MM.1S (cell line): ENCODE data around the gene BIRC7.

Source experiments
- DNase-seq: peaks from one replicate; pipeline ENCODE4 v3.0.0-alpha.2; 2015
- H2AFZ ChIP-seq: fragments of 300-600 bp; sonication (generic); 2 replicates; pipeline ENCODE4 v1.6.0; 2016; ENCODE audit warnings: antibody characterized with exemption, low read length
- H3F3A ChIP-seq: fragments of 300-600 bp; sonication (generic); 2 replicates; pipeline ENCODE4 v1.6.1; 2016; ENCODE audit warnings: mild to moderate bottlenecking, antibody characterized with exemption, low read length, moderate library complexity, mixed read lengths; ENCODE audit not compliant: insufficient read depth
- H3K27ac ChIP-seq: fragments of 300-600 bp; sonication (generic); 2 replicates; pipeline ENCODE4 v1.5.1; 2016; ENCODE audit warnings: mild to moderate bottlenecking, low read length
- H3K27me3 ChIP-seq: fragments of 300-600 bp; sonication (generic); replicated peaks from 2 replicates; pipeline ENCODE4 v1.6.0; 2016; ENCODE audit warnings: low read length; ENCODE audit not compliant: insufficient read depth
- H3K36me3 ChIP-seq: fragments of 300-600 bp; sonication (generic); replicated peaks from 2 replicates; pipeline ENCODE4 v1.6.1; 2016; ENCODE audit warnings: mild to moderate bottlenecking, low read length, mixed read lengths; ENCODE audit not compliant: insufficient read depth
- H3K4me1 ChIP-seq: fragments of 300-600 bp; sonication (generic); 2 replicates; pipeline ENCODE4 v1.6.1; 2016; ENCODE audit warnings: low read length, mixed read lengths
- H3K4me2 ChIP-seq: fragments of 300-600 bp; sonication (generic); 2 replicates; pipeline ENCODE4 v1.6.0; 2016; ENCODE audit warnings: low read depth, low read length
- H3K4me3 ChIP-seq: fragments of 300-600 bp; sonication (generic); 2 replicates; pipeline ENCODE4 v1.5.1; 2016; ENCODE audit warnings: low read length, mixed read lengths
- H3K79me2 ChIP-seq: fragments of 300-600 bp; sonication (generic); 2 replicates; pipeline ENCODE4 v1.6.1; 2016; ENCODE audit warnings: mixed run types, low read length, mixed read lengths
- H3K9ac ChIP-seq: fragments of 300-600 bp; sonication (generic); 2 replicates; pipeline ENCODE4 v1.6.1; 2016; ENCODE audit warnings: low read length, mixed read lengths
- H3K9me2 ChIP-seq: fragments of 300-600 bp; sonication (generic); replicated peaks from 2 replicates; pipeline ENCODE4 v1.6.1; 2016; ENCODE audit warnings: mild to moderate bottlenecking, low read length, mixed read lengths; ENCODE audit not compliant: insufficient read depth
- H3K9me3 ChIP-seq: fragments of 300-600 bp; sonication (generic); replicated peaks from 2 replicates; pipeline ENCODE4 v1.6.1; 2016; ENCODE audit warnings: mild to moderate bottlenecking, low read length, mixed read lengths; ENCODE audit not compliant: insufficient read depth
- H4K20me1 ChIP-seq: fragments of 300-600 bp; sonication (generic); 2 replicates; pipeline ENCODE4 v1.6.1; 2016; ENCODE audit warnings: mild to moderate bottlenecking, low read length, moderate library complexity, mixed read lengths; ENCODE audit not compliant: insufficient read depth
- EZH2 ChIP-seq: fragments of 300-600 bp; sonication (generic); optimal IDR thresholded peaks from 2 replicates; pipeline ENCODE3; 2017; ENCODE audit warnings: low read depth, mild to moderate bottlenecking, antibody characterized with exemption, low read length, mixed read lengths
- EZH2phosphoT487 ChIP-seq: fragments of 300-600 bp; sonication (generic); IDR thresholded peaks from 2 replicates; pipeline ENCODE4 v1.6.1; 2018; ENCODE audit warnings: antibody characterized with exemption, low read length
- TF ChIP-seq, protein P1 (sequence below): fragments of 300-600 bp; sonication (generic); IDR thresholded peaks from 2 replicates; pipeline ENCODE4 v1.5.1; 2016; ENCODE audit warnings: antibody characterized with exemption, low read length, mixed read lengths

BIRC7 gene

DNA sequence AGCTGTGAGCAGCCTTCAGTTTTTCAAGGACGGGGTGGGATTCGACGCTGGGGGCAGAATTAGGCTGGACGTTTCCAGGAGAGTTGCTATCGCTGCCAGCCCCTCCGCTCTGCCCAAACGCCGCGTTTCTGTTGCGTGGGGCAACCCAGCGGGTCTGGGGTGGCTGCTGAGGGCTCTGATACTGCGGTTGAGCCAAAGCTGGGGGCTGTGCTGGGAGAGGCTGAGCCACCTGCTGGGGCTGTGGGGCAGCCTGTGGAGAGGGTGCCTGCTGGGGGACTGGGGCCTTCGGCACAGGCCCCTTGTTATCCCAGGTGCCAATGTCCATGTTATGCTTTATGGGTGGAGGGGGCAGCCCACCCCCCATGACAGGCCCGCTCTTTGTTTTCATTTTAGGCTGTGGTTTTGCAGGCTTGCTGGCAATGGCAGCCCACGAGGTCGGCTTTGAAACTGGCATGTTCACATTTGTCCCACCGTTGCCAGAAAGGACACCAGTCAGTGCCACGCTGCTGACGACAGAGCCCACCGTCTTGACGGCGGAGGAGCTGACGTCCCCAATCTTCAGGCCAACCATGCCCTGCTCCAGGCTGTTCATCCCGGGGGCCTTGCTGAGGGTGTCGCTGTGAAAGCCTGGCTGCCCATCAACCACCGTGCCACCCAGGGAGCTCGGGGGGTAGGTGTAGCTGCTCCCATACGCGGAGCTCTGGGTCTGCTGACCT, 32.7 kb upstream of the BIRC7 start:
- DNase-seq: no peak
- H3K79me2 ChIP-seq: peaks cover 96% of the 10 kb centered on the region
- H3K9me3 ChIP-seq: no peaks in the 10 kb centered on the region
- no peak overlapping the region for H3K9ac ChIP-seq
- H3K4me2 ChIP-seq: no peak overlapping the region
- H3K9me2 ChIP-seq: no peaks in the 10 kb centered on the region
- H4K20me1 ChIP-seq: peaks cover 27% of the 10 kb centered on the region
- TF ChIP-seq, protein P1, sequence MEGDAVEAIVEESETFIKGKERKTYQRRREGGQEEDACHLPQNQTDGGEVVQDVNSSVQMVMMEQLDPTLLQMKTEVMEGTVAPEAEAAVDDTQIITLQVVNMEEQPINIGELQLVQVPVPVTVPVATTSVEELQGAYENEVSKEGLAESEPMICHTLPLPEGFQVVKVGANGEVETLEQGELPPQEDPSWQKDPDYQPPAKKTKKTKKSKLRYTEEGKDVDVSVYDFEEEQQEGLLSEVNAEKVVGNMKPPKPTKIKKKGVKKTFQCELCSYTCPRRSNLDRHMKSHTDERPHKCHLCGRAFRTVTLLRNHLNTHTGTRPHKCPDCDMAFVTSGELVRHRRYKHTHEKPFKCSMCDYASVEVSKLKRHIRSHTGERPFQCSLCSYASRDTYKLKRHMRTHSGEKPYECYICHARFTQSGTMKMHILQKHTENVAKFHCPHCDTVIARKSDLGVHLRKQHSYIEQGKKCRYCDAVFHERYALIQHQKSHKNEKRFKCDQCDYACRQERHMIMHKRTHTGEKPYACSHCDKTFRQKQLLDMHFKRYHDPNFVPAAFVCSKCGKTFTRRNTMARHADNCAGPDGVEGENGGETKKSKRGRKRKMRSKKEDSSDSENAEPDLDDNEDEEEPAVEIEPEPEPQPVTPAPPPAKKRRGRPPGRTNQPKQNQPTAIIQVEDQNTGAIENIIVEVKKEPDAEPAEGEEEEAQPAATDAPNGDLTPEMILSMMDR: no peak
- TF ChIP-seq EZH2 (no peak), EZH2phosphoT487 (no peak)
- no peaks in the 10 kb centered on the region for H3K27me3 ChIP-seq
- no peak overlapping the region for H2AFZ ChIP-seq
- H3K36me3 ChIP-seq: peaks cover 10% of the 10 kb centered on the region
- no peaks in the 10 kb centered on the region for H3F3A ChIP-seq
- H3K4me1 ChIP-seq: no peaks in the 10 kb centered on the region
- no peak overlapping the region for H3K27ac ChIP-seq
- H3K4me3 ChIP-seq: no peak overlapping the region

DNA sequence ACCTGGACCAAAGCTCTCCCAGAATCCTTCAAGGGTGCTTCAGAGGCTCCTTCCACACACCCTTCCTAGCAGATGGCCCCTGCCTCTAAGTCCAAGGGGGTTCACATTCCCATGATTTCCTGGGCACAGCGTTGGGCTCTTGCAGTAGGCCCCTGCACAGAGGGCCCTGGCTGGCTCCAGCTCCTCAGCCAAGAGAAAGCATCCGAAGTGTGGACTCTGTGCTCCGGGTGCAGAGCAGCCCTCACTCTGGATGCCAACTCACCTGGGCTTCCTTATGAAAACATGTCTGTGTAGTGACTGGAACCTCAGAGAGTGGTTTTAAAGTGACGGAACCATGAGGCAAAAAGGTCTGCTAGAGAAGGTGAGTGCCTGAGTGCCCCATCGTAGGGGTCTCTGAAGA, 31.3 kb upstream of the BIRC7 start:
- Histone ChIP-seq H2AFZ (no peak overlapping the region), H3K9ac (no peak overlapping the region), H3F3A (no peaks in the 10 kb centered on the region), H4K20me1 (peaks cover 24% of the 10 kb centered on the region), H3K36me3 (peaks cover 12% of the 10 kb centered on the region), H3K4me2 (no peak overlapping the region), H3K9me3 (no peaks in the 10 kb centered on the region), H3K4me3 (no peak overlapping the region), H3K79me2 (peaks cover 97% of the 10 kb centered on the region), H3K9me2 (no peaks in the 10 kb centered on the region), H3K27me3 (no peaks in the 10 kb centered on the region), H3K4me1 (no peaks in the 10 kb centered on the region), H3K27ac (no peak overlapping the region)
- no peak for DNase-seq
- TF ChIP-seq, protein P1: no peak
- TF ChIP-seq EZH2phosphoT487 (no peak), EZH2 (no peak)

GRCh38 chr20:63205896-63206295, 29.8 kb upstream of the BIRC7 start:
- H3K27me3 ChIP-seq: no peaks in the 10 kb centered on the region
- H3F3A ChIP-seq: no peaks in the 10 kb centered on the region
- DNase-seq: no peak
- peaks cover 96% of the 10 kb centered on the region for H3K79me2 ChIP-seq
- peaks cover 20% of the 10 kb centered on the region for H4K20me1 ChIP-seq
- no peak overlapping the region for H3K27ac ChIP-seq
- H2AFZ ChIP-seq: no peak overlapping the region
- no peak overlapping the region for H3K4me3 ChIP-seq
- no peak overlapping the region for H3K9ac ChIP-seq
- H3K9me3 ChIP-seq: no peaks in the 10 kb centered on the region
- H3K9me2 ChIP-seq: no peaks in the 10 kb centered on the region
- H3K36me3 ChIP-seq: peaks cover 17% of the 10 kb centered on the region
- no peak for TF ChIP-seq EZH2phosphoT487
- TF ChIP-seq EZH2: no peak
- TF ChIP-seq, protein P1: no peak
- H3K4me2 ChIP-seq: no peak overlapping the region
- H3K4me1 ChIP-seq: no peaks in the 10 kb centered on the region
